Stimulated activated naive CD8-positive, alpha-beta T cell treated with anti-CD3 and anti-CD28 coated beads, Interleukin-15, Interleukin-2, amounts not matched to agents 100 ng/mL and 50 ng/mL, for 24 hours (primary cell): ENCODE measurements around the gene COL18A1.

ENCODE experiments used
- H3K27ac Mint-ChIP-seq: one replicate; pipeline ENCODE4 v1.8.0; 2021; ENCODE audit warnings: mild to moderate bottlenecking, mixed read lengths
- H3K27me3 Mint-ChIP-seq: one replicate; pipeline ENCODE4 v1.8.0; 2021; ENCODE audit warnings: mixed read lengths
- H3K36me3 Mint-ChIP-seq: one replicate; pipeline ENCODE4 v1.8.0; 2021; ENCODE audit warnings: low read depth, mixed read lengths
- H3K4me1 Mint-ChIP-seq: one replicate; pipeline ENCODE4 v1.8.0; 2021; ENCODE audit warnings: low read depth, mixed read lengths
- H3K4me3 Mint-ChIP-seq: one replicate; pipeline ENCODE4 v1.8.0; 2021; ENCODE audit warnings: mild to moderate bottlenecking, mixed read lengths
- H3K9me3 Mint-ChIP-seq: one replicate; pipeline ENCODE4 v1.8.0; 2021; ENCODE audit warnings: mixed read lengths

The COL18A1 gene

GRCh38 chr21:45385549-45386050 is 19.4 kb upstream of the COL18A1 start:
- H3K4me1 Mint-ChIP-seq = no peaks in the 10 kb centered on the region
- H3K9me3 Mint-ChIP-seq = no peaks in the 10 kb centered on the region
- H3K27me3 Mint-ChIP-seq = peaks cover 15% of the 10 kb centered on the region
- no peaks in the 10 kb centered on the region for H3K36me3 Mint-ChIP-seq
- no peak overlapping the region for H3K27ac Mint-ChIP-seq
- no peak overlapping the region for H3K4me3 Mint-ChIP-seq

GRCh38 chr21:45386336-45386727 is 18.6 kb upstream of the COL18A1 start:
- Mint-ChIP-seq H3K27me3 (peaks cover 15% of the 10 kb centered on the region), H3K36me3 (no peaks in the 10 kb centered on the region)

GRCh38 chr21:45386728-45387371 is 18.1 kb upstream of the COL18A1 start:
- Mint-ChIP-seq H3K36me3 (no peaks in the 10 kb centered on the region), H3K9me3 (no peaks in the 10 kb centered on the region), H3K27ac (no peak overlapping the region), H3K27me3 (peaks cover 15% of the 10 kb centered on the region), H3K4me3 (no peak overlapping the region), H3K4me1 (no peaks in the 10 kb centered on the region)

More at GRCh38 chr21:45386336-45386727, 18.6 kb upstream of the COL18A1 start:
- Mint-ChIP-seq H3K9me3 (no peaks in the 10 kb centered on the region), H3K4me3 (no peak overlapping the region), H3K27ac (no peak overlapping the region), H3K4me1 (no peaks in the 10 kb centered on the region)

GRCh38 chr21:45387506-45387905 is 17.5 kb upstream of the COL18A1 start:
- Mint-ChIP-seq H3K27ac (no peak overlapping the region), H3K4me3 (no peak overlapping the region), H3K4me1 (no peaks in the 10 kb centered on the region), H3K36me3 (no peaks in the 10 kb centered on the region), H3K9me3 (no peaks in the 10 kb centered on the region), H3K27me3 (peaks cover 14% of the 10 kb centered on the region)

- H3K36me3 Mint-ChIP-seq = no peaks in the 10 kb centered on the region
- H3K4me1 Mint-ChIP-seq = no peaks in the 10 kb centered on the region
- peaks cover 9% of the 10 kb centered on the region for H3K27me3 Mint-ChIP-seq
These were observed 16.9 kb upstream of the COL18A1 start for GRCh38 chr21:45388011-45388521.

GRCh38 chr21:45388611-45389296 is 16.2 kb upstream of the COL18A1 start:
- no peaks in the 10 kb centered on the region for H3K4me1 Mint-ChIP-seq
- H3K36me3 Mint-ChIP-seq = no peaks in the 10 kb centered on the region
- H3K27me3 Mint-ChIP-seq = peaks cover 9% of the 10 kb centered on the region
- H3K27ac Mint-ChIP-seq = no peak overlapping the region
- H3K9me3 Mint-ChIP-seq = no peaks in the 10 kb centered on the region
- no peak overlapping the region for H3K4me3 Mint-ChIP-seq

More at GRCh38 chr21:45388011-45388521, 16.9 kb upstream of the COL18A1 start:
- no peaks in the 10 kb centered on the region for H3K9me3 Mint-ChIP-seq
- no peak overlapping the region for H3K27ac Mint-ChIP-seq
- H3K4me3 Mint-ChIP-seq = no peak overlapping the region

- peaks cover 7% of the 10 kb centered on the region for H3K27me3 Mint-ChIP-seq
- no peaks in the 10 kb centered on the region for H3K9me3 Mint-ChIP-seq
- H3K27ac Mint-ChIP-seq = no peak overlapping the region
- no peak overlapping the region for H3K4me3 Mint-ChIP-seq
- H3K4me1 Mint-ChIP-seq = no peaks in the 10 kb centered on the region
- no peaks in the 10 kb centered on the region for H3K36me3 Mint-ChIP-seq
These were observed 14.7 kb upstream of the COL18A1 start for GRCh38 chr21:45390121-45390751.

- peaks cover 1% of the 10 kb centered on the region for H3K4me1 Mint-ChIP-seq
- no peaks in the 10 kb centered on the region for H3K9me3 Mint-ChIP-seq
- no peaks in the 10 kb centered on the region for H3K36me3 Mint-ChIP-seq
- H3K27me3 Mint-ChIP-seq = peaks cover 7% of the 10 kb centered on the region
- H3K4me3 Mint-ChIP-seq = no peak overlapping the region
- no peak overlapping the region for H3K27ac Mint-ChIP-seq
These were observed 13.9 kb upstream of the COL18A1 start for GRCh38 chr21:45390831-45391742.

- Mint-ChIP-seq H3K4me3 (no peak overlapping the region), H3K36me3 (no peaks in the 10 kb centered on the region), H3K4me1 (peaks cover 5% of the 10 kb centered on the region), H3K9me3 (no peaks in the 10 kb centered on the region), H3K27me3 (peaks cover 11% of the 10 kb centered on the region), H3K27ac (no peak overlapping the region)
These were observed 13.0 kb upstream of the COL18A1 start for GRCh38 chr21:45391743-45392572.

- no peaks in the 10 kb centered on the region for H3K36me3 Mint-ChIP-seq
- no peak overlapping the region for H3K4me3 Mint-ChIP-seq
- H3K9me3 Mint-ChIP-seq = no peaks in the 10 kb centered on the region
- H3K27me3 Mint-ChIP-seq = peaks cover 11% of the 10 kb centered on the region
- H3K27ac Mint-ChIP-seq = no peak overlapping the region
- peaks cover 5% of the 10 kb centered on the region for H3K4me1 Mint-ChIP-seq
These were observed 12.4 kb upstream of the COL18A1 start for GRCh38 chr21:45392573-45392971.

- Mint-ChIP-seq H3K9me3 (no peaks in the 10 kb centered on the region), H3K36me3 (no peaks in the 10 kb centered on the region), H3K4me1 (peaks cover 5% of the 10 kb centered on the region), H3K27ac (no peak overlapping the region), H3K4me3 (no peak overlapping the region), H3K27me3 (peaks cover 11% of the 10 kb centered on the region)
These were observed 11.9 kb upstream of the COL18A1 start for GRCh38 chr21:45393021-45393420.

- peaks cover 15% of the 10 kb centered on the region for H3K27me3 Mint-ChIP-seq
- peaks cover 5% of the 10 kb centered on the region for H3K4me1 Mint-ChIP-seq
- no peak overlapping the region for H3K4me3 Mint-ChIP-seq
- no peak overlapping the region for H3K27ac Mint-ChIP-seq
- H3K36me3 Mint-ChIP-seq = no peaks in the 10 kb centered on the region
- no peaks in the 10 kb centered on the region for H3K9me3 Mint-ChIP-seq
These were observed 10.9 kb upstream of the COL18A1 start for GRCh38 chr21:45393833-45394638.

GRCh38 chr21:45396620-45396995 is 8.4 kb upstream of the COL18A1 start:
- H3K4me3 Mint-ChIP-seq = no peak overlapping the region
- H3K4me1 Mint-ChIP-seq = peaks cover 5% of the 10 kb centered on the region
- H3K9me3 Mint-ChIP-seq = peaks cover 5% of the 10 kb centered on the region
- no peaks in the 10 kb centered on the region for H3K36me3 Mint-ChIP-seq
- H3K27ac Mint-ChIP-seq = no peak overlapping the region
- peaks cover 28% of the 10 kb centered on the region for H3K27me3 Mint-ChIP-seq
